Neural cell (in vitro differentiated cells): ENCODE results near the gene SLC7A14. TPM values are rescaled to one million over a fixed set of nuclear protein-coding genes. Genes with fewer than 3 reads are reported as not detected.

Experiments used
- H2AFZ ChIP-seq: fragments of 200-600, 300-800 bp; sonication (generic), shearing (Covaris generic); 2 replicates; pipeline ENCODE4 v1.6.0; 2014; ENCODE audit warnings: low read depth, mild to moderate bottlenecking, antibody characterized with exemption, low read length, moderate library complexity
- H3F3A ChIP-seq: fragments of 200-600 bp; shearing (Covaris generic); 2 replicates; pipeline ENCODE4 v1.6.1; 2016; ENCODE audit warnings: mild to moderate bottlenecking, moderate library complexity, mixed read lengths, antibody characterized with exemption, low read length; ENCODE audit not compliant: insufficient read depth, poor library complexity, severe bottlenecking
- H3K27ac ChIP-seq: fragments of 200-600, 300-800 bp; sonication (generic), shearing (Covaris generic); 2 replicates; pipeline ENCODE4 v1.5.1; 2014; ENCODE audit warnings: mild to moderate bottlenecking, low read length, moderate library complexity
- H3K27me3 ChIP-seq: fragments of 300-800, 200-600 bp; sonication (generic), shearing (Covaris generic); 2 replicates; pipeline ENCODE4 v1.6.0; 2014; ENCODE audit warnings: mild to moderate bottlenecking, low read depth, low read length, moderate library complexity; ENCODE audit not compliant: insufficient read depth
- H3K36me3 ChIP-seq: fragments of 300-800, 200-600 bp; sonication (generic), shearing (Covaris generic); 2 replicates; pipeline ENCODE4 v1.5.1; 2014; ENCODE audit warnings: mild to moderate bottlenecking, antibody characterized with exemption, low read length, moderate library complexity; ENCODE audit not compliant: insufficient read depth
- H3K4me2 ChIP-seq: fragments of 300-800, 200-600 bp; sonication (generic), shearing (Covaris generic); 2 replicates; pipeline ENCODE4 v1.6.0; 2014; ENCODE audit warnings: mild to moderate bottlenecking, low read length
- H3K4me3 ChIP-seq: fragments of 300-800, 200-600 bp; sonication (generic), shearing (Covaris generic); 2 replicates; pipeline ENCODE4 v1.5.1; 2014; ENCODE audit warnings: mild to moderate bottlenecking, low read length, moderate library complexity
- H3K79me2 ChIP-seq: fragments of 200-600 bp; shearing (Covaris generic); replicated peaks from 2 replicates; pipeline ENCODE4 v1.6.0; 2014; ENCODE audit warnings: mild to moderate bottlenecking, low read length, moderate library complexity; ENCODE audit not compliant: insufficient read depth
- H3K9ac ChIP-seq: fragments of 300-800, 200-600 bp; sonication (generic), shearing (Covaris generic); 2 replicates; pipeline ENCODE4 v1.6.1; 2016; ENCODE audit warnings: mild to moderate bottlenecking, low read length, mixed read lengths
- H3K9me2 ChIP-seq: fragments of 200-600 bp; shearing (Covaris generic); 2 replicates; pipeline ENCODE4 v1.6.1; 2016; ENCODE audit warnings: mild to moderate bottlenecking, low read length, mixed read lengths; ENCODE audit not compliant: insufficient read depth
- H3K9me3 ChIP-seq: fragments of 200-600, 300-800 bp; sonication (generic), shearing (Covaris generic); 2 replicates; pipeline ENCODE4 v1.6.1; 2016; ENCODE audit warnings: mild to moderate bottlenecking, mixed run types, low read length, moderate library complexity, mixed read lengths
- H4K20me1 ChIP-seq: fragments of 200-600 bp; shearing (Covaris generic); 2 replicates; pipeline ENCODE4 v1.6.1; 2016; ENCODE audit warnings: mild to moderate bottlenecking, mixed run types; ENCODE audit not compliant: insufficient read depth
- EP300 ChIP-seq: fragments of 450-650 bp; conservative IDR thresholded peaks from 2 replicates; pipeline ENCODE4 v1.6.1; 2014; ENCODE audit warnings: antibody characterized with exemption, mild to moderate bottlenecking, moderate library complexity; ENCODE audit not compliant: poor library complexity, severe bottlenecking
- EZH2 ChIP-seq: fragments of 200-600, 300-800 bp; shearing (Covaris generic), sonication (generic); IDR thresholded peaks from 2 replicates; pipeline ENCODE4 v1.6.1; 2014; ENCODE audit warnings: antibody characterized with exemption, low read length, borderline replicate concordance, mild to moderate bottlenecking; ENCODE audit not compliant: insufficient read depth, poor library complexity, severe bottlenecking
- MXI1 ChIP-seq: fragments of 450-650 bp; conservative IDR thresholded peaks from 2 replicates; pipeline ENCODE4 v1.6.1; 2014; ENCODE audit warnings: antibody characterized with exemption, mild to moderate bottlenecking; ENCODE audit not compliant: poor library complexity, severe bottlenecking
- POLR2AphosphoS5 ChIP-seq: IDR thresholded peaks from 2 replicates; pipeline ENCODE4 v1.6.1; 2012
- RAD21 ChIP-seq: fragments of 450-650 bp; conservative IDR thresholded peaks from 2 replicates; pipeline ENCODE4 v1.6.1; 2014; ENCODE audit warnings: antibody characterized with exemption, mild to moderate bottlenecking, moderate library complexity
- SMC3 ChIP-seq: fragments of 450-650 bp; conservative IDR thresholded peaks from 2 replicates; pipeline ENCODE4 v1.6.1; 2014; ENCODE audit warnings: antibody characterized with exemption, mild to moderate bottlenecking, moderate library complexity; ENCODE audit not compliant: poor library complexity
- TAF1 ChIP-seq: IDR thresholded peaks from 2 replicates; pipeline ENCODE4 v1.6.1; 2012; ENCODE audit warnings: low read depth
- polyA plus RNA-seq: library from polyadenylated mRNA; depleted of rRNA; stranded (reverse); fragments of >200 nt; gene quantifications from 2 replicates; pipeline ENCODE4 v1.2.3, GENCODE V29; 2014
- TF ChIP-seq, protein P1 (sequence below): IDR thresholded peaks from 2 replicates; pipeline ENCODE4 v1.6.1; 2012; ENCODE audit warnings: borderline replicate concordance
- TF ChIP-seq, protein P2 (sequence below): fragments of 450-650 bp; IDR thresholded peaks from 2 replicates; pipeline ENCODE4 v1.5.1; 2014; ENCODE audit warnings: antibody characterized with exemption, mild to moderate bottlenecking, moderate library complexity; ENCODE audit not compliant: poor library complexity, severe bottlenecking

Gene SLC7A14
- polyA plus RNA-seq, 1 donor from 2014 or later, result 5.1 TPM

DNA sequence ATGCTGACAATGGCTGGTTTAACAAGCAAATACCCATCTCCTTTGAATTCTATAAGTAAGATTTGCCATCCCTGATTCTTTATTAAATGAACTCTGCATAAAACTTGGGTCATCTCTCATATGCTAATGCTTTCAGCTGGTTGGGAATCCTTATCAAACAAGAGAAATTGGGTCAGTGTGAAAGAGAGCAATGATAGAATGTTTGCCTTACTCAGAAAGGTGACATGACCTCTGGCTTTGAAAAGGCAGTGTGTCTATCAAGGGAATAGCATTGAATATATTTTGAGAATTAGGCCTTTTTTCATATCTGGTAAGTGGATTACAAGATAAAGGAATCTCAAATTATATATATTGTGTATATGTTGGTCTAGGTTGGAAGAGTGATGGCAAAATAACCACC is 8.7 kb upstream of the SLC7A14 start:
- H3K9me2 ChIP-seq, result no peaks in the 10 kb centered on the region

DNA sequence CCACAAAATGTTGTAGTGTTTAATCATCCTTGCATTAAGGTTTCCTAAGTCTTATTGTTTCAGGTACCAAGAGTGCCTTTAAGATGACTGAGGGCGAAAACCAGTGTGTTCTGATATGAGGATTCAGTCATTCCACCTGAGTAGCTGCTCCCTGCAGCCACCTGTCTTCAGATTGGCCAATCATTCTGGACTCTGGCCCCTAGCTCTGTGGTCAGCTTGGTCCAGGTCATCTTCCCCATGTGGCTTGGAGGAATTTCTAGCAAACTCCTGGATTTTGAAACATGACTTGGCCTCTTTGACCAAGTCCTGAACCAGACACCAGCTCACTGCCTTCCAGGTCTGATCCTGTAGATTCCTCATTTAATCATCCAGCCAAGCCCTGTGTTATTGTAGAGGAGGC is 7.8 kb upstream of the SLC7A14 start:
- H3K27ac ChIP-seq, result no peak overlapping the region
- no peaks in the 10 kb centered on the region for H3K9me3 ChIP-seq
- no peaks in the 10 kb centered on the region for H3K36me3 ChIP-seq
- no peaks in the 10 kb centered on the region for H4K20me1 ChIP-seq
- H3K9ac ChIP-seq, result no peak overlapping the region
- no peaks in the 10 kb centered on the region for H3F3A ChIP-seq
- H3K79me2 ChIP-seq, result no peaks in the 10 kb centered on the region
- TF ChIP-seq SMC3 (no peak), TAF1 (no peak), EP300 (no peak), EZH2 (no peak), POLR2AphosphoS5 (no peak), MXI1 (no peak), RAD21 (no peak)
- TF ChIP-seq, protein P1, sequence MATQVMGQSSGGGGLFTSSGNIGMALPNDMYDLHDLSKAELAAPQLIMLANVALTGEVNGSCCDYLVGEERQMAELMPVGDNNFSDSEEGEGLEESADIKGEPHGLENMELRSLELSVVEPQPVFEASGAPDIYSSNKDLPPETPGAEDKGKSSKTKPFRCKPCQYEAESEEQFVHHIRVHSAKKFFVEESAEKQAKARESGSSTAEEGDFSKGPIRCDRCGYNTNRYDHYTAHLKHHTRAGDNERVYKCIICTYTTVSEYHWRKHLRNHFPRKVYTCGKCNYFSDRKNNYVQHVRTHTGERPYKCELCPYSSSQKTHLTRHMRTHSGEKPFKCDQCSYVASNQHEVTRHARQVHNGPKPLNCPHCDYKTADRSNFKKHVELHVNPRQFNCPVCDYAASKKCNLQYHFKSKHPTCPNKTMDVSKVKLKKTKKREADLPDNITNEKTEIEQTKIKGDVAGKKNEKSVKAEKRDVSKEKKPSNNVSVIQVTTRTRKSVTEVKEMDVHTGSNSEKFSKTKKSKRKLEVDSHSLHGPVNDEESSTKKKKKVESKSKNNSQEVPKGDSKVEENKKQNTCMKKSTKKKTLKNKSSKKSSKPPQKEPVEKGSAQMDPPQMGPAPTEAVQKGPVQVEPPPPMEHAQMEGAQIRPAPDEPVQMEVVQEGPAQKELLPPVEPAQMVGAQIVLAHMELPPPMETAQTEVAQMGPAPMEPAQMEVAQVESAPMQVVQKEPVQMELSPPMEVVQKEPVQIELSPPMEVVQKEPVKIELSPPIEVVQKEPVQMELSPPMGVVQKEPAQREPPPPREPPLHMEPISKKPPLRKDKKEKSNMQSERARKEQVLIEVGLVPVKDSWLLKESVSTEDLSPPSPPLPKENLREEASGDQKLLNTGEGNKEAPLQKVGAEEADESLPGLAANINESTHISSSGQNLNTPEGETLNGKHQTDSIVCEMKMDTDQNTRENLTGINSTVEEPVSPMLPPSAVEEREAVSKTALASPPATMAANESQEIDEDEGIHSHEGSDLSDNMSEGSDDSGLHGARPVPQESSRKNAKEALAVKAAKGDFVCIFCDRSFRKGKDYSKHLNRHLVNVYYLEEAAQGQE, result no peak
- TF ChIP-seq, protein P2, sequence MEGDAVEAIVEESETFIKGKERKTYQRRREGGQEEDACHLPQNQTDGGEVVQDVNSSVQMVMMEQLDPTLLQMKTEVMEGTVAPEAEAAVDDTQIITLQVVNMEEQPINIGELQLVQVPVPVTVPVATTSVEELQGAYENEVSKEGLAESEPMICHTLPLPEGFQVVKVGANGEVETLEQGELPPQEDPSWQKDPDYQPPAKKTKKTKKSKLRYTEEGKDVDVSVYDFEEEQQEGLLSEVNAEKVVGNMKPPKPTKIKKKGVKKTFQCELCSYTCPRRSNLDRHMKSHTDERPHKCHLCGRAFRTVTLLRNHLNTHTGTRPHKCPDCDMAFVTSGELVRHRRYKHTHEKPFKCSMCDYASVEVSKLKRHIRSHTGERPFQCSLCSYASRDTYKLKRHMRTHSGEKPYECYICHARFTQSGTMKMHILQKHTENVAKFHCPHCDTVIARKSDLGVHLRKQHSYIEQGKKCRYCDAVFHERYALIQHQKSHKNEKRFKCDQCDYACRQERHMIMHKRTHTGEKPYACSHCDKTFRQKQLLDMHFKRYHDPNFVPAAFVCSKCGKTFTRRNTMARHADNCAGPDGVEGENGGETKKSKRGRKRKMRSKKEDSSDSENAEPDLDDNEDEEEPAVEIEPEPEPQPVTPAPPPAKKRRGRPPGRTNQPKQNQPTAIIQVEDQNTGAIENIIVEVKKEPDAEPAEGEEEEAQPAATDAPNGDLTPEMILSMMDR, result no peak
- no peaks in the 10 kb centered on the region for H3K9me2 ChIP-seq
- H3K4me3 ChIP-seq, result no peak overlapping the region
- H2AFZ ChIP-seq, result no peak overlapping the region
- no peaks in the 10 kb centered on the region for H3K27me3 ChIP-seq
- no peak overlapping the region for H3K4me2 ChIP-seq

More for the DNA sequence above, 8.7 kb upstream of the SLC7A14 start:
- H3K36me3 ChIP-seq, result no peaks in the 10 kb centered on the region
- H4K20me1 ChIP-seq, result no peaks in the 10 kb centered on the region
- H3K79me2 ChIP-seq, result no peaks in the 10 kb centered on the region
- H3K27ac ChIP-seq, result no peak overlapping the region
- H3K4me3 ChIP-seq, result no peak overlapping the region
- H3K9me3 ChIP-seq, result no peaks in the 10 kb centered on the region
- H3K27me3 ChIP-seq, result no peaks in the 10 kb centered on the region
- no peak for TF ChIP-seq EP300
- no peak for TF ChIP-seq RAD21
- TF ChIP-seq TAF1, result no peak
- no peak for TF ChIP-seq EZH2
- no peak for TF ChIP-seq MXI1
- no peak for TF ChIP-seq SMC3
- TF ChIP-seq, protein P2, result no peak
- TF ChIP-seq POLR2AphosphoS5, result no peak
- TF ChIP-seq, protein P1, result no peak
- no peaks in the 10 kb centered on the region for H3F3A ChIP-seq
- no peak overlapping the region for H2AFZ ChIP-seq
- no peak overlapping the region for H3K4me2 ChIP-seq
- H3K9ac ChIP-seq, result no peak overlapping the region
